Measurements from ENCODE around the gene EIF5B.

DNA sequence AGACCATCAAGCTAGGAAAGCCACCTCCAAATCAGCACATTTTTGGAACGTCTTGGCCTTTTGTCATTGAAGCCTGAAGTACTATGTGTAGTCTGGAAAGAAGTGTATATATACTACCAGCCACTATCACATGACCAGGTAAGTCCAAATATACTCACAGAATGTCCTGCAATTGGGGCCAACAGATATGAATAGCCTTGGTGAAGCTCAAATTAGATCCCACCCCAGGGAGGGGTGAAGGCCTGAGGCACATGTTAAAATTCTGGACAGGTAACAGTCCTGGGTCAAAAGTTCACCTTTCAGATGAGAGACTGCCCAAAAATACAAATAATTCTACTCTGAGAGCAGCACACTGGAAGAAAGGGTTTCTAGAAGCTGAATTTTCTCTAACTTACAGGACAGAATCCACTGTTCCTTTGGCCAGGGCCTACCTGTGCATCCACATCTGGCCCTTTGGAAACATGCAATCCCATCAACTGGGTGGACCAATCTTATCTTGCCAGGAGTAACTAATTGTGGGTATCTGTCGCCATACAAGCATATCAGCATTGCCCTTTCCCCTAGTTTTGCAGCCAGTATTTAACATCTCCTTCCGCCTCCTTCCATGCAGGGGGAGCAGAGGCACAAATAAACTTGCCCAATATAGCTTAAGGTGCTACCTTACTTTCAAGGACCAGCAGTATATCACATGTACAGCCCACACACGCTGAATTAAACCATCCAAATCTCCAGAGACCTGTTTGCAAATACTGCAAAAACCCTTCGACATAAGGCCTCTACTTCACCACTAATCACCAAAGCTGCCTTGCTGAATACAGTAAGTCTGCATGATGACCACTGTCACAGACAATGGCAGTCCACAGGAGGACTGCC lies 67.8 kb downstream of the EIF5B start:
- TF ChIP-seq, protein P1, sequence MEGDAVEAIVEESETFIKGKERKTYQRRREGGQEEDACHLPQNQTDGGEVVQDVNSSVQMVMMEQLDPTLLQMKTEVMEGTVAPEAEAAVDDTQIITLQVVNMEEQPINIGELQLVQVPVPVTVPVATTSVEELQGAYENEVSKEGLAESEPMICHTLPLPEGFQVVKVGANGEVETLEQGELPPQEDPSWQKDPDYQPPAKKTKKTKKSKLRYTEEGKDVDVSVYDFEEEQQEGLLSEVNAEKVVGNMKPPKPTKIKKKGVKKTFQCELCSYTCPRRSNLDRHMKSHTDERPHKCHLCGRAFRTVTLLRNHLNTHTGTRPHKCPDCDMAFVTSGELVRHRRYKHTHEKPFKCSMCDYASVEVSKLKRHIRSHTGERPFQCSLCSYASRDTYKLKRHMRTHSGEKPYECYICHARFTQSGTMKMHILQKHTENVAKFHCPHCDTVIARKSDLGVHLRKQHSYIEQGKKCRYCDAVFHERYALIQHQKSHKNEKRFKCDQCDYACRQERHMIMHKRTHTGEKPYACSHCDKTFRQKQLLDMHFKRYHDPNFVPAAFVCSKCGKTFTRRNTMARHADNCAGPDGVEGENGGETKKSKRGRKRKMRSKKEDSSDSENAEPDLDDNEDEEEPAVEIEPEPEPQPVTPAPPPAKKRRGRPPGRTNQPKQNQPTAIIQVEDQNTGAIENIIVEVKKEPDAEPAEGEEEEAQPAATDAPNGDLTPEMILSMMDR (conservative IDR thresholded peaks at IDR 0.05; ENCODE audit: low read depth, low read length): no peak
- TF ChIP-seq EZH2 (IDR thresholded peaks at IDR 0.05; ENCODE audit: borderline replicate concordance, low read depth, low read length, poor library complexity, severe bottlenecking): no peak
